Measurements from ENCODE around the gene ABCC3.

Gene ABCC3

DNA sequence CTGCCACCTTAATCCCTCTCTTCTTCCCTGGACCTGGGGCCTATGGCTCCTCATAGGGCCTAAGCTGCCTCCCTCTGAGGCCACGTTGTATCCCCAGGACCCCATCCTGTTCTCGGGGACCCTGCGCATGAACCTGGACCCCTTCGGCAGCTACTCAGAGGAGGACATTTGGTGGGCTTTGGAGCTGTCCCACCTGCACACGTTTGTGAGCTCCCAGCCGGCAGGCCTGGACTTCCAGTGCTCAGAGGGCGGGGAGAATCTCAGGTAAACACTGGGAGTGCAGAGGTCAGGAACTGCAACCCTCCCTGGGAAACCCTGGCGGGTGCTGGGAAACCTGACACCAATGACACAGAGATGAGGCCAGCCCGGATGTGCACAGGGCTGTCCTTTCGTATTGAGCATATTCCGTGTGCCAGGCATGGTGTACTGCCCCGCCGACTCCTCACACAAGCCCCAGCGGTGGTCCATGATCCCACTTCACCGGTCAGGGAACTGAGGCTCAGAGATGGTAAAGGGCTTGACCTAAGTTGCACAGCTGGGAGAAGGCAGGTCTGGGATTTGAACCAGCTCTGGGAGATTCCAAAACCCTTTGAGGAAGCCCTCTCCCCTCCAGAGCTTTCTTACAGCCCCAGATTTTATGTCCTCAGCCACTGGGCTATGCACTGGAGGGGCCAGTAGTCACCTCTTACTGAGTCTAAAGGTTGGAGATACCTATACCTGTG, 50.1 kb downstream of the ABCC3 start:
- no peak for DNase-seq (ENCODE audit: low read depth)

DNA sequence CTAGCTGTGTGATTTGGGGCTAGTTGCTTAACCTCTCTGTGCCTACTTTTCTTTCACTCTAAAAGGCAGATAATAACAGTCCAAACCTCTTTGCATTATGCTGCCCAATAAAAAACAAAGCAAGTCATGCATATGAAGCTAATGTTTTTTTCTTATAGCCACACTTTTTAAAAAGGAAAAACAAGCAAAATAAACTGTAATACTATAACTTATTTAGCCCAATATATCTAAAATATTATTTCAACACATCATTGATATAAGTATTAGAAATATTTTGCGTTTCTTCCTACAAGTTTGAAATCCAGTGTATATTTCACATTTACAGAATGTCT, 50.6 kb downstream of the ABCC3 start:
- DNase-seq (ENCODE audit: low read depth) = no peak

DNA sequence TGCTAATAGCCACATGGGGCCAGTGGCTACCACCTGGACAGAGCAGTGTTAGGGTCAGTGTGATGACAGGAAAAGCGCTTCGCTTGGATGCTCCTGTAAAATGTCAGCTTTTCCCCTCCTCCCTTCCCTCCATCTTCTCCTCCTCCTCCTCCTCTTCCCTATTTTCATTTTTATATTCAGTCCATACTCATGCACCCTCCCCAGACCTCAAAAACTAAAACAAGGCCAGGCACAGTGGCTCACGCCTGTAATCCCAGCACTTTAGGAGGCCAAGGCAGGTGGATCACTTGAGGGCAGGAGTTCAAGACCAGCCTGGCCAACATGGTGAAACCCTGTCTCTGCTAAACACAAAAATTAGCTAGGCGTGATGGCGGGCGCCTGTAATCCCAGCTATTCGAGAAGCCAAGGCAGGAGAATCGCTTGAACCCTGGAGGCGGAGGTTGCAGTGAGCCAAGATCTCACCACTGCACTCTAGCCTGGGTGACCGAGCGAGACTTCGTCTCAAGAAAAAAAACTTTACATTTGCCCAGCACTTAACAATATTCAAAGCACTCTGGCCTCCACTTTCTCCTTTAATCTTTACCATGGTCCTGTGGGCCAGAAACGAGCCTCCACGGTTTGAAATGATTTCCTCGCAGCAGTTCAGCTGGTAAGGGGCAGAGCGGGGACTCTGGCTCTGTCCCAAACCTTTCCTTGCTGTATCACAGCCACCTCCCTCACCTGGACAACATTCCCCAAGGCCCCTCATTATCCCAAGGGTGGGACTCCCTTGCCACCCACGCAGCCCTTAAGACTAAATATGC, 51.2 kb downstream of the ABCC3 start:
- no peak for DNase-seq (ENCODE audit: low read depth)

DNA sequence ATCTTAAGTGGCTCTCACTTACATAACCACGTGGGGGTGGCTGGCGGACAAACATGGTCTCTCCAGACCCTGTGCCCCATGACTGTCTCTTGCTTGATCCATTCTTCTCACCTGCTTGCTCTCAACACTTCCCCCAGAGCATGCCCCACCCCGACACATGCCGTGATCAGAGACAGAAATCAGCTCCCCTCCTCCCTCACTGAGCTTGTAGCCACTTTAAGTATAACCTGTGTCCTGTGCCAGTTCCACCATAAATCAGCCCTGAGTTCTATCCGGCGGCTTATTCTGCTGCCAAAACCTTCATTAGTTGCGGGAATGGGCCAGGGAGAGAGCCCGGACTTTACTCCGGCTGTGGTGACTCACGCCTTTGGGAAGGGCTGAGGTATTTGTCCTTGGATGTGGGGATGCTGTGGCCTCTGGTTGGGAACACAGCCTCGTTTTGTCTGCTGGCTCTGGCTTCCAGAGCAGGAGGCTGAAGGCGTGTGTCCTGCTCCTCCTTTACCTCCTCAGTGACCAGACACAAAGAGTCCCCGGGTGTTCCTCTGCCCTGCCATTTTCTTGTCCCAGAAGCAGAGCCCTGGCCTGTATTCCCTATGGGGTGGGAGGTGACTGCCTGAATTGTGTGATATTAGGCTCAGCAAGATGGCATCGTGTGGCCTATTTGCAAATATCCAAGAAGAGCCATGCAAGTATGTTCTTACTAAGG, 52.0 kb downstream of the ABCC3 start:
- no peak for DNase-seq (ENCODE audit: low read depth)

DNA sequence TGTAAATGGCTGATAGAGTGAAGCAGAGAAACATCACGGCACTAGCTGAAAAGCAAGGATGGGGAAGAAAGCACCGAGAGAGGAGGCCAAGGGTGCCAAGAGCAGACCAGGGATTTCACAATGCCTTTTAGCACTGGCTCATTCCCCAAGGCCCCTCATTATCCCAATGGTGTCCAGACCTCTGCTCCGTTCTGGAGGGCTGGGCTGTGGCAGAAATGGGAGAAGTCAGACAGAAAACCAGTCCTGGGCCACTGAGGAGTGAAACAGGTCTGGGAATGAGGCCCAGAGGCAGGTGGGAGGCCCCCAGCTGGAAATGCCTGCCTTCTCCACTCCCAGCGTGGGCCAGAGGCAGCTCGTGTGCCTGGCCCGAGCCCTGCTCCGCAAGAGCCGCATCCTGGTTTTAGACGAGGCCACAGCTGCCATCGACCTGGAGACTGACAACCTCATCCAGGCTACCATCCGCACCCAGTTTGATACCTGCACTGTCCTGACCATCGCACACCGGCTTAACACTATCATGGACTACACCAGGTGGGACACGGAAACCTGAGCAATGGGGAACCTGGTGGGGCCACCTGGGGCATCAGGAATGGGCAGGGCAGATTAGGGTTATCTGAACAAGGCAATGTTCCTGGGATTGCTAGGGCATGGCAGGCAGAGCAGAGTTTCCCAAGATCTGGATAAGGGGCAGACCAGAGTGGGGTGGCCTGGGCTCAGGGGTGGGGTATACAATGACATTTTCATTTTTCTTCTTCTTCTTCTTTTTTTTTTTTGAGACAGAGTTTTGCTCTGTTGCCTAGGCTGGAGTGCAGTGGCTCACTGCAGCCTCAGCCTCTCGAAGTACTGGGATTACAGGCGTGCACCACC, 52.8 kb downstream of the ABCC3 start:
- DNase-seq (ENCODE audit: low read depth) = no peak

DNA sequence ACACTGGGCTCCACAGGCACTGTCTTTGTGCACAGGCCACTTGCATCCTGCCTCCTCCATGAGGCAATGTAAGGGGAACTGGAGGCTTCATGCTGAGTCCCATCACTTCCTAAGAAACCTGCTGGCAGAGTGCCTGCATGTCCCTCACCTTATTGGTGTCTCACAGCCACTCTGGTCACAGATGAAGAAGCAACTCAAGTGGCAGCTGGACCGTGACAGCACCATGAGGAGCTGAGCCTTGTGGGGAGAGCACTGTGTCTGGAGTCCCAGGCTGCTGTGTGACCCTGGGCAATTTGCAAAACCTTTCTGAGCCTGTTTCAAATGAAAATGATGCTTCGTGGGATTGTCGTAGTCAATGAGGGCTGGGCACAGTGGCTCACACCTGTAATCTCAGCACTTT, 53.6 kb downstream of the ABCC3 start:
- no peak for DNase-seq (ENCODE audit: low read depth)

DNA sequence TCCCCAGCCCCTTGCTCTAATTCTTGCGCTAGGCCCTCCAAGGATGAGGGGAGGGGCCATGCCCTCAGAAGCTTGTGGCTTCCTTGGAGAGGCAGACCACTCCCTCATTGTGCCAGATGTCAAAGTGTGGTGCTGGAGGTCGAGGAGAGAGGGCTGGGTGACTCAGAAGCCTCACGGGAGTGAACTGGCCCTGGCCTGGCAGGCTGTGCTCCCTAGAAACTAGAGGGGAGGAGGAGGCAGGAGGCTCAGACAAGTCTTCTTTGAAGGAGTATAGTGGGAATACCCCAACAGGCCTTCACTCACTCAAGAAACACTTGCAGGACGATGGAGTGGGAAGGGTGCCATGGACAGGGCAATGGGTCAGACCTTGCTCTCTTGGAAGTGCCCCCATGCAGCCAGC, 54.6 kb downstream of the ABCC3 start:
- no peak for DNase-seq (ENCODE audit: low read depth)

DNA sequence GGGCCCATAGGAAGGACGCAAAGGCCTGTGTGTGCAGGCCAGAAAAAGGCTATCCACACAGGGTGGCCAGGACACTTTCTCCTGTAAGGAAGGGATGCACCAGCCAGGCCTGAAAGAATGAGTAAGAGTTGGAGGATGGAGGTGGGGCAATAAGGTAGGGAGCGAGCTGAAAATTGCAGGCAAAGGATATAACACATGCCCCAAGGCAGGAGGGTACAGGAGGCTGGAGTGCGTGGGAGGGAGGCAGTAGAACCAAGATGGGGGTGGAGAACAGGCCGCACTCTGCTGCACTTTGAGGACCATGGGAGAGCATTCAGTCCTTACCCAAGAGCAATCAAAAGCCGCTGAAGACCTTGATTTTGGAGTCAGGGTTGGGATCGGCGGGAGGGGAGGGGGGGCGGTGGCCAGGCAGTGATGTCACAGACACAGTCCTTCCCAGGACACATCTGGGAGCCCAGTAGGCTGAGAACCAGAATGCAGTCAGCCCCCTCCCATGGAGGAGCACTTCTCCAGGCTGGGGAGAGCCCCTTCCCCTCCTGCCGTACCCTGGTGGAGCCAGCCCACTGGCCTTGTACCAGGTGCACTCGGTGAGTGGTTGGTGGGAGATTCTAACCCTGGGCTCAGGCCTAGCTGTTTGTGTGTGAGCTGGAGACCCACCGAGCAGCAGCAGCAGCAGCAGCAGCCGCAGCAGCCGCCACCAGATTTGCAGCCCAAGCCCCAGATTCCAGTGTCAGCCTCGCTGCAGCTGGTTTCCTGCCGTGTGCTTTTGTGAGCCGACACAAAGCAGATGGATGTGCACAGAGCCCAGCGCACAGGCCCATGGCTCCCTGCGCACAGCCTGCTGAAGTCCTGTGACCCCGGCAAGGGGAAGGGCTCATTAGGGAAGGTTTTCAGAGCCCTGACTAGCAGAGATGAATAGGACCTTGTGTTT, 55.5 kb downstream of the ABCC3 start:
- no peak for DNase-seq (ENCODE audit: low read depth)

DNA sequence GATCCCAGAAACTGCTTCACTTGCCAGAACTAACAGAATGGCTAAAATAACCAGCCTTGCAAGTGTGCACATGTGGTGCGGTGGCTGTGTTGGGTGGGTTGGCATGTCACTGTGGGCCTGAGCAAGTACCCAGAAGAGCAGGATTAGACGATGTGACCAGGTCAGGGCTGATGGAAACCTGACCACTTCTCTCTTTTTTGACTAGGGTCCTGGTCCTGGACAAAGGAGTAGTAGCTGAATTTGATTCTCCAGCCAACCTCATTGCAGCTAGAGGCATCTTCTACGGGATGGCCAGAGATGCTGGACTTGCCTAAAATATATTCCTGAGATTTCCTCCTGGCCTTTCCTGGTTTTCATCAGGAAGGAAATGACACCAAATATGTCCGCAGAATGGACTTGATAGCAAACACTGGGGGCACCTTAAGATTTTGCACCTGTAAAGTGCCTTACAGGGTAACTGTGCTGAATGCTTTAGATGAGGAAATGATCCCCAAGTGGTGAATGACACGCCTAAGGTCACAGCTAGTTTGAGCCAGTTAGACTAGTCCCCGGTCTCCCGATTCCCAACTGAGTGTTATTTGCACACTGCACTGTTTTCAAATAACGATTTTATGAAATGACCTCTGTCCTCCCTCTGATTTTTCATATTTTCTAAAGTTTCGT, 56.3 kb downstream of the ABCC3 start:
- no peak for DNase-seq (ENCODE audit: low read depth)

DNA sequence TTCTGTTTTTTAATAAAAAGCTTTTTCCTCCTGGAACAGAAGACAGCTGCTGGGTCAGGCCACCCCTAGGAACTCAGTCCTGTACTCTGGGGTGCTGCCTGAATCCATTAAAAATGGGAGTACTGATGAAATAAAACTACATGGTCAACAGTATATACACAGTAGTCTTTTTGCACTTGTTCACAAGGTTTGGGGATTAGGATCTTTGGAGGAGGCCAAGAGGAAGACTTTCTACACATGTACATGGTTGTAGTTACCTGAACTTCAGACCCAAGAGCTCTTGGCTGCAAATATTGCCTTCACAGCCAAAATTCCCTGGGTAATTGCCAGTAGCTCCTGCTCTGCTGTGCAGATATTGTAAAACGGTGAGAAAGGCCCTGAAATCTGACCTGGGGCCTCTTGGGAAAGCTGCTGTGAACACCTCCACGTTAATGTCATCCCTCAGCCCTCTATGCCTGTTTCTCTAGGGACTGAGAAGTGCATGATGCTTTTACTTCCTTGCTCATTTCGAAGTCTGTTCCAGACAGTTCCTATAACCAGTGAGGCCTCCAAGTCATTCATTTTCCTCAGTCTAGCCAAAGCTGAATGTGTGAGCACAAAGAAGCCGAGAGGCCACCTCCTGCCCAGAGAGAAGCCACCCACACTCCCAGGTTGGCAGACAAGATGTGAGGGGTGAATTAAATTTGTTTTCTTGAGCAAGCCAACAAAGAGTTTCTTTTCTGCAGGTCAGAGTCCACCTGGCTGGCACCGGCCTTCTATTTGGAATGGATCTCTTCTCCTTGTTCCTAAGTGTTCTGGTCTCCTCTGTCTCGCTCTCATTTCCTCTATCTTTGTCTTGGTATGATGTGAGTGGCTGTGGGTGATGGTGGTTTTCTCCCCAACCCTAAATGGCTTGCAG, 57.1 kb downstream of the ABCC3 start:
- DNase-seq (ENCODE audit: low read depth) = no peak

DNA sequence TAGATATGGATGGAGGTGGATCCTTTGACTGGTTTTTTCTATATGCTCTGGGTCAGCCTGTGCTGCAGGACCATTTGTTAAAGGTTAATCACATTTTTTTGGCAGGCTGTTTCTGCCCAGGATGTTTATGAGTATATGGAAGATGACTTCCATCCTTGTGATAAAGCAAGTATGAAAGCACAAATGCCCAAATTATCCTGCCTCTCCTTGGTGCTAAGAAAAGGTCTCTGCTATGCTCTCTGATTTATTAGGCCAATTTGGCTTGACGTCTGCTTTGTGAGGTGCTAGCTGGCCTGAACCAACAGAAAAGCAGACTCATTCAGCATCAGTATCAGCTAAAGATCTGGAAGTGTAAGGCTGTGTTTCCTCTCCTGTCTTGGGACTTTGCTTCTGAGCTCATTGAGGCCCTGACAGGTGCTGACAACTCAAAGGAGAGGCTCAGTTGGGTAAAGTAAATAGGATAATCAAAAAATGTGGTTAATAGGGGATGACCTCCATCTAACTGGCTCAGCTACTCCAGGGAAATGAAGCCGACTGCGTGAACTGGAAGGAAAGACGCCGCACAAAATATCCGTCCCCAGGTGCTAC, 57.9 kb downstream of the ABCC3 start:
- DNase-seq (ENCODE audit: low read depth) = no peak

DNA sequence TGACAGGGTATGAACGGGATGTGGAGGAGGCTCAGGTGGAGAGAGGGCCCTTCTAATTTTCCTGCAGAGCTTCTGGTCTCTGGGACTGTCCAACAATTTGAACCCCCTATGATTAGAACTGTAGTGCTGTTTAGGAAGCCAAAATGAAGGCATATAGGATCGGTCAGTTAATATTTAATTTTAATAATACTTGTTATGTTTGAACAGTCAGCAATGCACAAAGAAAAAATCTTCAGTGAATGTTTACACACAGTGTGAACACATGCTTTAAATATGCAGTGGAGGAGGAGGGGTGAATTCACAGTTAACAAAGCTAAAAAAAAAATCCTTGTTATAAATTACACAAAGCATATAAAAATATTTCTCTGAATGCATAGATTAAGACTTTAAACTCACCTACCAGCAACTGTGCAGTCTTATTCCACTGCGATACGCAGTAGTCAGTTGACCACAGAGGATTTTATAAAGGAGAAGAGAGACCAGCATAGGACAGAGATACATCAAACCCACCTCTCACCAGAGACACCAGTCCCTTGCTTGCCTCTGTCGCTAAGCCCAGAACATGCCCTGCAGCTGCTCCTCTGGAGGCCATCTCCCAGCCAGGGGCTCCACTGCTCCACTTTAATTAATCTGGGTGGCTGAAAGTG, 58.5 kb downstream of the ABCC3 start:
- no peak for DNase-seq (ENCODE audit: low read depth)

DNA sequence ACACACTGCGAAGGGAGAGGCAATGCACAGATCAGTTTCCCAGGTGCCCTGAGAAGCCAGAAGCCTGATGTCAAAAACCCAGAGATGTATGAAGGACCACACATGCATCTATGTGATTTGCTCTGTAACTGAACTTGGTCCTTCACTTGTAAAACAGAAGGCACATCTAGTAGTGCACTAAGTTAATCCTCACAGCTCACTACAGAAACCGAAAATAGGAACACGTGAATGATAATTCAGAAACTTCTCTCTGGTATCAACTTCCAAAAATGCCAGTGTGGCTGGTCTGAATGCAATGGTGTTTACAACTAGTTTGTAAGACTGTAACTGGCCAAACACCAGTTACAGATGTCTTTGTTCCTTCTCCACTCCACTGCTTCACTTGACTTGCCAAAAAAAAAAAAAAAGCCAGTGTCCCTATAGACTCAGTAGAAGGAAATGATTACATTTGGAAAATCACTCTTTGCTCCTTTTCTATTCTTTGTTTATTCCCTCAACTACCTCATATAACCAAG, 61.7 kb downstream of the ABCC3 start:
- DNase-seq (ENCODE audit: low read depth) = no peak

DNA sequence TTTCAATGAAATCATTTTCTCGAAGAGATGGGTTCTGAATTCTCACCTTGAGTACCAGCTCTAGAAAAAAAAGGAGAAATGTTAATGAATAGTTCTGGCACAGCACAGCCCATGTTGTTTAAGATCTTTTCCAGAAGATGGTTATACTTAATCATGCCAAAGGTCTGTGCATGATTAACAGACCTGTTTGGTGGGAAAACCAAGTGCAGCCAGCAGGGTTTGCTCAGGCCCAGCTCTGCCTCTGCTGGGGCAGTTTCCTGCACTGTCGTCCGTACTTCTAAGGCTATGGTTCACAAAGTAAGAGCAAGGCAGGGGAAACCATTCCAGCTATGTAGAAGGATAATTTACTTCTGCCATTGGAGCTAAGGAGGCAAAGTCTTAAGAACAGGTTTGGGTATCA, 62.4 kb downstream of the ABCC3 start:
- DNase-seq (ENCODE audit: low read depth) = no peak

DNA sequence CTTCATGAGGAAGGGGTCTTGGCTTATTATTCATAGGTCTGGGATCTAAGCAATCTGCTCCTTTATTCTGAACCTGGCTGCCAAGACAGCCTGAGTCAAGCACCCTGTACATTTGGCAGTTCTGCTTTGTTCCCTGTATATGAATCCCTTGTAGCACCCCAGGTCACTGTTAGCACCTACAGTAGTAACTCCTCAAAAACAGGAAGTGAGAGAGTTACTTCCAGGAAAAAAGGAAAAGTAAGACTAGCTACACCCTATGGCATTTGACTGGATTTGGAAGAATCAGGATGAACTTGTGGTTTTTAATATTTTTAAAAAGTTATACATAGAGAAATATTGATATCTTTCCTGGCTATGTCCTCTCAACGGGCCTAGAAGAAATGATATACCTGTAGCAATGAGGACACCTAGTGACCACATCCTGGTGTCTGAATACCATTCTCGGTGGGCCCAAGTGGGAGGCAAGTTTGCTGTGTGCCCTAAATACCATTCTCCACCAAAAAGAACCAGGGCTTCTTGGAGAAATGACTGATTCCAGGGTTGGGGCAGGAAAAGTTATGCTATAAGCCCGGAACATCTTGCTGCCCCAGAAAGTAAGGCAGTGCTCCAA, 63.1 kb downstream of the ABCC3 start:
- no peak for DNase-seq (ENCODE audit: low read depth)

DNA sequence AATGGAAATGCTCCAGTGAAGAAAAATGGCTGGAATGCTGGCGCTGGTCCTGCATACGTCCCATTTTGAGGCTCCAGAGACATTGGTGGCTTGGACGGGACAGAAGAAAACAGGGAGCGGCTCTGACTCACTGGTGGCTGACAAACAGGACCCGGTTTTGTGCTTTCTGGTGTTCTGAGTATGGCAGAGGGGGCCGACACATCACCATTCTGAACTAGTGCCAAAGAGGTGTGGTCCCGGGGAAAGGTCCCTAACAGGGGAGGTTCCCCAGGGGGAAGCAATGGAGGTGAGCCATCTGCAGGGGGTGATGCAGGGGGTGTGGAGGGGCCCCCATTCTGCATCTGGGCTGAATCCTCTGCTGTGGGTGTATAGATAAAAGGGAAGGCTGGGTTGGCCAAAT, 64.7 kb downstream of the ABCC3 start:
- DNase-seq (ENCODE audit: low read depth) = no peak

DNA sequence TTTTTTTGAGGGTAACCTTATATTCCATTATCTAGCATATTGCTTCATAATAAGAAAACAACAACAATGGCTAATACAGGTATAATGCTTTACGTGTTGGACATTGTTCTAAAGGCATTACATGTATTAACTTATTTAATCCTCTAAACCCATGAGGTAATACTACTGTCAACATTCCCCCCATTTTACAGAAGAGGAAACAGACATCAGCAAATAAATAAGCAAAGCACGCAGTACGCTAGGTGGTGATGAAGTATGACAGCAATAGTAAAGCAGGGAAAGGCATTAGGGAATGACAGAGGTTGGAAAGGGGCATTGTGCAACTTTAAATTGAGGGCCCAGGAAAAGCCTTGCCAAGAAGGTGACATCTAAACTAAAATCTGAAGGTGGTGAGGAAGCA, 68.5 kb downstream of the ABCC3 start:
- DNase-seq (ENCODE audit: low read depth) = no peak
